HL-60/S4 treated with retinoic acid at 250 ng/mL for 4 days and 3 days (cell line): ENCODE results near the gene ASGR2.
"Not testable (repeated sequence)": the region's sequence is repeated elsewhere in the genome, so short reads cannot be mapped to it uniquely, and the experiment has no call there.

Experiments
- in situ Hi-C: fragments of 300-500 bp; cut with MboI; formaldehyde crosslinking; loops from 2 replicates; pipeline ENCODE4 v1.7.0; 2022; ENCODE audit warnings: low sequenced_read_pairs

Gene ASGR2

GRCh38 chr17:7102421-7102820 lies 12.2 kb downstream of the ASGR2 start:
- in situ Hi-C loops, result no loop called here

- in situ Hi-C loops, result no loop called here
These were observed 13.1 kb downstream of the ASGR2 start for GRCh38 chr17:7101531-7101930.

DNA sequence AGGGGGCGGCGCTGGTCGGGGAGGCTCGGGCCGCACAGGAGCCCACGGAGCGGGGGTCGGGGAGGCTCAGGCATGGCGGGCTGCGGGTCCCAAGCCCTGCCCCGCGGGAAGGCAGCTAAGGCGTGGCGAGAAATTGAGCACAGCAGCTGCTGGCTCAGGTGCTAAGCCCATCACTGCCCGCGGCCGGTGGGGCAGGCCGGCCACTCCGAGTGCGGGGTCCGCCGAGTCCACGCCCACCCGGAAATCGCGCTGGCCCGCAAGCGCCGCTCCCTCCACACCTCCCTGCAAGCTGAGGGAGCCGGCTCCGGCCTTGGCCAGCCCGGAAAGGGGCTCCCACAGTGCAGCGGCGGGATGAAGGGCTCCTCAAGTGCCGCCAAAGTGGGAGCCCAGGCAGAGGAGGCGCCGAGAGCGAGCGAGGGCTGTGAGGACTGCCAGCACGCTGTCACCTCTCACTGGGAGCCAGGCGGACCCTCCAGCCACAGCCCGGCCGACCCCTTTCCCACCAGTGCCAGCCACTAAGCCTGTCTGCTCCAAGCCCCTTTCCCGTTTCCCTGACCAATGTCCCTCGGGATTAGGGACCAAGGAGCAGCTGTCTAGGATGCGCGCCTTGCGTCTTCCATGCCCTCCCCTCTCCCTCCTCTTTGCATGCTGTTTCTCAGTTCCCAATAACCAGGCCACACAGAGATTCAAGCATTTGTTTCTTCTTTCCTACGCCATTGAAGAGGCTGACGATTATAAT lies 13.8 kb downstream of the ASGR2 start:
- in situ Hi-C loops, result not testable (repeated sequence)

GRCh38 chr17:7098802-7099459 lies 15.7 kb downstream of the ASGR2 start:
- in situ Hi-C loops, result no loop called here

DNA sequence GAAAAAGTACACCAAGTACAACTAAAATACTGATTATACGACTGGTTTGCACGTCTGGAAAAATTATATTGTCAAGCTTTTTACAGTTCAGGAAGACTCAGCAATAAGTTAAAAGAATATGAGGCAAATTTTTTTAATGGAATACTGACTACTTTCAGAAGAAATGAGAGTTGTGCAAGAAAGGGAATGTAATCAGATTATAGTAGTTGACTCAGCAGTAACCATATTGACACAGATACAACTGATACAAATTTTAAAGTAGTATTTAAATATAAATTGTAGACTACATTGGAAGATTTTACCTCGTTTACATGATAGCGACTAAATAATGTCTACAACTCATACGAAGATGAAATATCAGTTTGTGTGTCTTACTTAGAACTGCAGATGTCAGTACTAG lies 16.7 kb downstream of the ASGR2 start:
- in situ Hi-C loops, result no loop called here

- in situ Hi-C loops, result no loop called here
These were observed 19.0 kb downstream of the ASGR2 start for GRCh38 chr17:7095625-7096024.

DNA sequence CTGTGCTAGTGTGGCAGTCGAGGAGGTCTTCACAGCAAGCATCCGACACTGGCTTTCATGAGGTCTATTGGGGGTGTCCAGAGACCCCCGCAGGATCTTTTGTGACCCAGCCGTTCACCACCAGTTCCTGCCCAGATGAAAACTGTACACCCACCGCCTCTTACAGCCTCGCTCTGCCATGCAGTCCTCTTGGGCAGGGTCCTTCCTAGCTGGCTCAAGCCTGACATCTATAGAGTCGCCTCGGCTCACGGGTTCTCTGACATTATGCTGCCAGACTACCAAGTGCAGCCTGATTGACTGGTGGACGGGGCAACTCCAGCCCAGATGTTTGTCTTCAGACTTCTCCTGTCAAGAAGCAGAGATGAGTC lies 20.0 kb downstream of the ASGR2 start:
- in situ Hi-C loops, result no loop called here

DNA sequence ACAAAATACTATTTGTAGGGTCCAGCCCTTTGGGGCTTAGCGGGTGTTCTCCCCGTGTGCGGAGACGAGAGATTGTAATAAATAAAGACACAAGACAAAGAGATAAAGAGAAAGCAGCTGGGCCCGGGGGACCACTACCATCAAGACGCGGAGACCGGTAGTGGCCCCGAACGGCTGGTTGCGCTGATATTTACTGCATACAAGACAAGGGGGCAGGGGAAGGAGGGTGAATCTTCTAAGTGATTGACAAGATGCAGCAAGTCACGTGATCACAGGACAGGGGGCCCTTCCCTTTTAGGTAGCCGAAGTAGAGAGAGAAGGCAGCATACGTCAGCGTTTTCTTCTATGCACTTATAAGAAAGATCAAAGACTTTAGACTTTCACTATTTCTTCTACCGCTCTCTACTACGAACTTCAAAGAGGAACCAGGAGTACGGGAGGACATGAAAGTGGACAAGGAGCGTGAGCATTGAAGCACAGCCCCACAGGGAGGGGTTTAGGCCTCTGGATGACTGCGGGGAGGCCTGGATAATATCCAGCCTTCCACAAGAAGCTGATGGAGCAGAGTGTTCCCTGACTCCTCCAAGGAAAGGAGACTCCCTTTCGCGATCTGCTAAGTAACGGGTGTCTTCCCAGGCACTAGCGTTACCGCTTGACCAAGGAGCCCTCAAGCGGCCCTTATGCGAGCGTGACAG lies 23.2 kb downstream of the ASGR2 start:
- in situ Hi-C loops, result not testable (repeated sequence)

DNA sequence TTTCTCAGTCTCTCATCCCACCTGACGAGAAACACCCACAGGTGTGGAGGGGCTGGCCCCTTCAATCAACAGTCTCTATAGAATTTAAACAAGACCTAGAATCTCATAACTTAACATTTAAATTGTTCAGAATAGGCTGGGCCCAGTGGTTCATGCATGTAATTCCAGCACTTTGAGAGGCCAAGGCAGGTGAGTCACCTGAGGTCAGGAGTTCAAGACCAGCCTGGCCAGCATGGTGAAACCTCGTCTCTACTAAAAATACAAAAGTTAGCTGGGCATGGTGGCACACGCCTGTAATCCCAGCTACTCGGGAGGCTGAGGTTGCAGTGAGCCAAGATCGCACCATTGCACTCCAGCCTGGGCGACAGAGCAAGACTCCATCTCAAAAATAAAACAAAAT lies 25.1 kb downstream of the ASGR2 start:
- in situ Hi-C loops, result not testable (repeated sequence)

GRCh38 chr17:7088442-7088841 lies 26.2 kb downstream of the ASGR2 start:
- in situ Hi-C loops, result not testable (repeated sequence)

DNA sequence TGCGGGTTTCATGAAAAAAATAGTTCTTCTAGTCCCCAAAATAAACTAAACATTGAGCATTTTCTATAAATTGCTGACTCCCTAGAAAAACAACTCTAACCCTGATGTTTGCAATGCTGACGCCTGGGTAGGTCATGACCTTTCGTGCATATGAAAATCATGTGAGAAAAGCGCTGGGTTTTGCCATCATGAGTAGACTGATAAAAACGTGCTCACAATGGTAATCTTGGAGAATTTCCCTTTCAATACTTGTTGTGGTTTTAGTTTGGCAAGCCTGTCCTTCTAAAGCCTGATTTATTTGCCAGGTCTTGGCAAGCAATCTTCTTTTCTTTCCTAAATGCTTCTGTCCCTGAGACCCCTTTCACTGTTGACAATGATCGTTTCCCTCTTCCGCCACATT lies 30.5 kb downstream of the ASGR2 start:
- in situ Hi-C loops, result no loop called here

- in situ Hi-C loops, result no loop called here
These were observed 31.0 kb downstream of the ASGR2 start for GRCh38 chr17:7083592-7083991.

DNA sequence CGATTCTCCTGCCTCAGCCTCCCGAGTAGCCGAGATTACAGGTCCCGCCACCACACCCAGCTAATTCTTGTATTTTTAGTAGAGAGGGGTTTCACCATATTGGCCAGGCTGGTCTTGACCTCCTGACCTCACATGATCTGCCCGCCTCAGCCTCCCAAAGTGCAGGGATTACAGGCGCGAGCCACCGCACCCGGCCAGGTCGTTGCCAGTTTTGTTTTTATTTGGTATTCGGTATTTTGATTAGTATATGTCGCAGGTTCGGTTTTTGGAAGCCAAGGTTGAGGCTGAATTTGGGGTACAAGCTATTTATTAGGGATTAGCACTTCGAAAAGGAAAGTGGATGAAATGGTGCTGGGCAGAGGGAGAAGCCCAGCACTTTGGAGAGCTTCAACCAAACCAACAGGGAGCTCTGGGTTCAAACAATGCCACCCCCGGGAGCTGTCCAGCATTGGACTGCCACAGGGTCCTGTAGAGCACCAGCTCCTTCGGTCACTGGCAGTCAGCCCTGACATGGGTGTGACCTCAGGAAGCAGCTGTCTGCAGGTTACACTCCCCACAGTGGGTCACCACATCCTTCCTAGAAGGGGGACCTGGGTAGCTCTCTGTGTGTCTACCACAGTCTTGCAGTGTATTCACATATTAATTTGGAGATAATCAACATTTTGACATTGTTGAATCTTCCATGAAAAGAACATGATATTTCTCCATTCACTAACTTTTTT lies 33.1 kb downstream of the ASGR2 start:
- in situ Hi-C loops, result no loop called here

- in situ Hi-C loops, result no loop called here
These were observed 34.1 kb downstream of the ASGR2 start for GRCh38 chr17:7080456-7081041.

GRCh38 chr17:7079581-7080455 lies 34.8 kb downstream of the ASGR2 start, which contains the start of gene CLEC10A:
TSS of gene CLEC10A (minus strand) at chr17:7080251. CDS start at chr17:7078812, 1,439 bp downstream.
- in situ Hi-C loops, result no loop called here

- in situ Hi-C loops, result no loop called here
These were observed 35.9 kb downstream of the ASGR2 start for GRCh38 chr17:7078711-7079110.

DNA sequence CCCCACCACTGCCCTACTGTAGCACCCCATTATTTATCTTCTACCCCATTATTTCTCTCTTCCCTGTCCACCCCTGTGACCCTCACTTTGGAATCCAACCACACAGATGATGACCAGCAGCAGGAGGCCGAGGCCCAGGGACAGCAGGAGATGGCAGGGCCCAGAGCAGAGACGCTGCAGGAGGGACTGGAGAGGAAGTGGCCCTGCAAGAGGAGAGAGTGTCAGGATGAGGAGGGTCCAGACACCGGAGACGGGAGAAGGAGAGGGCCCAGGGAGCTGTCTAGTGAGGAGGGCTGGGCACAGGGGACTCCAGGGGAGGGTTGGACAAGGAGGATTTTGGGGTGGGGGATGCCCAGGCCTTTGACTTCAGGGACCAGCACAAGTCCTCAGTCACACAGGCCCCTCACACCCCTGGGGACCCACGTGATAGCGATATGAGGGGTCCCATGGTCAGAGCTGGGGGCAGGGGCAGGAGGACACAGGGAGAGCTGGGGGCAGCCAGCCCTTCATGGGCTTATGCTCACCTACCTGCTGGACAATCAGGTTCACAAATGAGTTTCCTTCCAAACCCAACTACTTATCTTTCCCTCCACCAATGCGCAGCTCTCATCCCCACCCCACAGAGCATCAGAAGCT lies 36.6 kb downstream of the ASGR2 start:
- in situ Hi-C loops, result no loop called here

GRCh38 chr17:7074931-7075330 lies 39.7 kb downstream of the ASGR2 start:
- in situ Hi-C loops, result no loop called here

DNA sequence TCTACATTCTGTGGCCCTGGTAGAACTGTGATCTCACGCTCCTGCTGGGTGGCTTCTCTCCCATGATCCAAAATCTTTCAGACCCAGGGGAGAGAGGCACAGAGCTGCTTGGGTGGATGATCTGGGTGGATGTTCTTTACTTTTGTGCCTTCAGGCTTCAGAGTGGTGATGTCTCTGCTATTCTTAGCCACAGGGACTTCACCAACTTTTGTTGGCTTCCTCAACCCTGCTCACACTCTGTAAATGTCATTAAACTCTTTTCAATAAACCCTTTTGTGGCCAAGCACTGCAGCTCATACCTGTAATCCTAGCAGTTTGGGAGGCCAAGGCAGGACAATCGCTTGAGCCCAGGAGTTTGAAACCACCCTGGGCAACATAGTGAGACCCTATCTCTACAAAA lies 42.2 kb downstream of the ASGR2 start:
- in situ Hi-C loops, result no loop called here

- in situ Hi-C loops, result no loop called here
These were observed 43.9 kb downstream of the ASGR2 start for GRCh38 chr17:7070712-7071111.
